ENCODE results near the gene PCDH9. TPM values are rescaled to one million over a fixed set of nuclear protein-coding genes. Genes with fewer than 3 reads are reported as not detected.

The PCDH9 gene
- total and polyA plus RNA-seq, 10 of the 15 experiments (the other 5 are each of a cell fraction or from before 2014, with no cell fraction given): 0.02 to 2.3 (median 0.05) TPM; not detected in 1

DNA sequence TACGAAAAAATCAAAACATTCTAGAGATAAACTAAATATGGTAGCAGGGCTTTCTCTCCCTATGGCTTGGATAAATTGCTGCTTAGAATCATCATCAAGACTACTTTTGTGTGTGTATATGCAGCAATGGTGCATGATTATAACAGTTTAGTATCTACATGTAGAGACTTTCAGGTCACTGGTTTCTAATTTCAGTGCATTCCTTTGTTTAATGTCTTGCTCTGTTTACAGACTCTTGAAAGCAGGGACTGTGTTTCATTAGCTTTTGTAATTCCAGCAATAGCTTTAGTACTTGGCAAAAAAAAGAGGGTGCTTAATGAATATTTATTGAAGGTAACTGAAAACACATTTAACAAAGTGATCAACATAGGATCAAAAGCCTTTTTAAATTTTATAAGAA, 420.7 kb downstream of the PCDH9 start (continued):
- TF ChIP-seq, protein P1, sequence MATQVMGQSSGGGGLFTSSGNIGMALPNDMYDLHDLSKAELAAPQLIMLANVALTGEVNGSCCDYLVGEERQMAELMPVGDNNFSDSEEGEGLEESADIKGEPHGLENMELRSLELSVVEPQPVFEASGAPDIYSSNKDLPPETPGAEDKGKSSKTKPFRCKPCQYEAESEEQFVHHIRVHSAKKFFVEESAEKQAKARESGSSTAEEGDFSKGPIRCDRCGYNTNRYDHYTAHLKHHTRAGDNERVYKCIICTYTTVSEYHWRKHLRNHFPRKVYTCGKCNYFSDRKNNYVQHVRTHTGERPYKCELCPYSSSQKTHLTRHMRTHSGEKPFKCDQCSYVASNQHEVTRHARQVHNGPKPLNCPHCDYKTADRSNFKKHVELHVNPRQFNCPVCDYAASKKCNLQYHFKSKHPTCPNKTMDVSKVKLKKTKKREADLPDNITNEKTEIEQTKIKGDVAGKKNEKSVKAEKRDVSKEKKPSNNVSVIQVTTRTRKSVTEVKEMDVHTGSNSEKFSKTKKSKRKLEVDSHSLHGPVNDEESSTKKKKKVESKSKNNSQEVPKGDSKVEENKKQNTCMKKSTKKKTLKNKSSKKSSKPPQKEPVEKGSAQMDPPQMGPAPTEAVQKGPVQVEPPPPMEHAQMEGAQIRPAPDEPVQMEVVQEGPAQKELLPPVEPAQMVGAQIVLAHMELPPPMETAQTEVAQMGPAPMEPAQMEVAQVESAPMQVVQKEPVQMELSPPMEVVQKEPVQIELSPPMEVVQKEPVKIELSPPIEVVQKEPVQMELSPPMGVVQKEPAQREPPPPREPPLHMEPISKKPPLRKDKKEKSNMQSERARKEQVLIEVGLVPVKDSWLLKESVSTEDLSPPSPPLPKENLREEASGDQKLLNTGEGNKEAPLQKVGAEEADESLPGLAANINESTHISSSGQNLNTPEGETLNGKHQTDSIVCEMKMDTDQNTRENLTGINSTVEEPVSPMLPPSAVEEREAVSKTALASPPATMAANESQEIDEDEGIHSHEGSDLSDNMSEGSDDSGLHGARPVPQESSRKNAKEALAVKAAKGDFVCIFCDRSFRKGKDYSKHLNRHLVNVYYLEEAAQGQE (IDR thresholded peaks at IDR 0.05; ENCODE audit: low read depth, low read length): no peak

DNA sequence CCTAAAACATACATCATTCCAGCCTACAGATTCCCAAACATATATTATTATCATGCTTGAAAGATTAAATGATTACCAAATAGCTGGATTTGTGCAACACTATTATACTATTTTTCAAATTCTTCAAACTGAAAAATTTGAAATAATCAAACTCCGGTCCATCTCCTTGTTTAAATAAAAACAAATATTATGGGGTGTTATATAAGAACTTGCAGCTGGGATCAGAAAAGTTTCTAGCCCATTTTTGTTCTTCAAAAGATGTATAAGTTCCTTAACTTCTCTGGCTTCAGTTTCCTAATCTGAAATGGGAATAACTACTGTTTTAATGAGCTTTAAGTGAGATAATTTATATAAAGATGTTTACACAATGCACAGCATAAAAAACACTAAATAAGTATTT, 422.9 kb downstream of the PCDH9 start:
- Histone ChIP-seq H3K4me1 (ENCODE audit: control insufficient read depth, insufficient read depth, low read length) (no peaks in the 10 kb centered on the region), H3K9me3 (replicated peaks; ENCODE audit: control insufficient read depth, insufficient read depth, low read length) (no peaks in the 10 kb centered on the region), H3K27ac (ENCODE audit: control insufficient read depth, insufficient read depth) (no peak overlapping the region), H3K4me2 (ENCODE audit: control insufficient read depth, insufficient read depth) (no peak overlapping the region), H3K4me3 (no peak overlapping the region), H3K27me3 (replicated peaks in 1 of 2; ENCODE audit: control insufficient read depth in 2 of 2, insufficient read depth in 2 of 2, low read length in 1 of 2) (no peaks in the 10 kb centered on the region), H2AFZ (ENCODE audit: control insufficient read depth, low read depth, low read length) (no peak overlapping the region), H3K36me3 (ENCODE audit: control insufficient read depth in 2 of 2, insufficient read depth in 2 of 2, low read length in 1 of 2) (no peaks in the 10 kb centered on the region), H4K20me1 (ENCODE audit: control insufficient read depth, insufficient read depth) (no peaks in the 10 kb centered on the region), H3K79me2 (ENCODE audit: control insufficient read depth, insufficient read depth, low read length) (no peaks in the 10 kb centered on the region), H3K9ac (ENCODE audit: control insufficient read depth, insufficient read depth, low read length) (no peak overlapping the region)
- SMC1A ChIA-PET (ENCODE audit: uncharacterized antibody, unreplicated experiment): no interaction called here
- WGBS (ENCODE audit: insufficient coverage, insufficient replicate concordance, low lambda C conversion rate, missing lambda C conversion rate): 0% methylated on average over 1 of the region's 1 CpG
- POLR2A ChIA-PET: no interaction called here
- no peak for DNase-seq (ENCODE audit: low read depth, low spot score)
- in situ Hi-C loops (cut with MboI): no loop called here
- intact Hi-C loops (cut with micrococcal nuclease; ENCODE audit: unreplicated experiment): no loop called here
- no peak for FAIRE-seq
- RAD21 ChIA-PET (ENCODE audit: unreplicated experiment): no interaction called here
- CTCF ChIA-PET: no interaction called here
- no peak for ATAC-seq
- BruUV-seq (replicated peaks): no TSS peak
- TF ChIP-seq, protein P2, sequence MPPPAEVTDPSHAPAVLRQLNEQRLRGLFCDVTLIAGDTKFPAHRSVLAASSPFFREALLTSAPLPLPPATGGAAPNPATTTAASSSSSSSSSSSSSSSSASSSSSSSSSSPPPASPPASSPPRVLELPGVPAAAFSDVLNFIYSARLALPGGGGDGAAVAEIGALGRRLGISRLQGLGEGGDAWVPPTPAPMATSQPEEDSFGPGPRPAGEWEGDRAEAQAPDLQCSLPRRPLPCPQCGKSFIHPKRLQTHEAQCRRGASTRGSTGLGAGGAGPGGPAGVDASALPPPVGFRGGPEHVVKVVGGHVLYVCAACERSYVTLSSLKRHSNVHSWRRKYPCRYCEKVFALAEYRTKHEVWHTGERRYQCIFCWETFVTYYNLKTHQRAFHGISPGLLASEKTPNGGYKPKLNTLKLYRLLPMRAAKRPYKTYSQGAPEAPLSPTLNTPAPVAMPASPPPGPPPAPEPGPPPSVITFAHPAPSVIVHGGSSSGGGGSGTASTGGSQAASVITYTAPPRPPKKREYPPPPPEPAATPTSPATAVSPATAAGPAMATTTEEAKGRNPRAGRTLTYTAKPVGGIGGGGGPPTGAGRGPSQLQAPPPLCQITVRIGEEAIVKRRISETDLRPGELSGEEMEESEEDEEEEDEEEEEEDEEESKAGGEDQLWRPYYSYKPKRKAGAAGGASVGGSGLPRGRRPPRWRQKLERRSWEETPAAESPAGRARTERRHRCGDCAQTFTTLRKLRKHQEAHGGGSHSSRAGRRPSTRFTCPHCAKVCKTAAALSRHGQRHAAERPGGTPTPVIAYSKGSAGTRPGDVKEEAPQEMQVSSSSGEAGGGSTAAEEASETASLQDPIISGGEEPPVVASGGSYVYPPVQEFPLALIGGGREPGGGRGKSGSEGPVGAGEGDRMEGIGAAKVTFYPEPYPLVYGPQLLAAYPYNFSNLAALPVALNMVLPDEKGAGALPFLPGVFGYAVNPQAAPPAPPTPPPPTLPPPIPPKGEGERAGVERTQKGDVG (CRISPR knock-in tag; IDR thresholded peaks at IDR 0.05): no peak
- TF ChIP-seq, protein P3, sequence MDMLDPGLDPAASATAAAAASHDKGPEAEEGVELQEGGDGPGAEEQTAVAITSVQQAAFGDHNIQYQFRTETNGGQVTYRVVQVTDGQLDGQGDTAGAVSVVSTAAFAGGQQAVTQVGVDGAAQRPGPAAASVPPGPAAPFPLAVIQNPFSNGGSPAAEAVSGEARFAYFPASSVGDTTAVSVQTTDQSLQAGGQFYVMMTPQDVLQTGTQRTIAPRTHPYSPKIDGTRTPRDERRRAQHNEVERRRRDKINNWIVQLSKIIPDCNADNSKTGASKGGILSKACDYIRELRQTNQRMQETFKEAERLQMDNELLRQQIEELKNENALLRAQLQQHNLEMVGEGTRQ (IDR thresholded peaks at IDR 0.05; ENCODE audit: borderline replicate concordance, low read depth, low read length): no peak
- TF ChIP-seq, protein P4, sequence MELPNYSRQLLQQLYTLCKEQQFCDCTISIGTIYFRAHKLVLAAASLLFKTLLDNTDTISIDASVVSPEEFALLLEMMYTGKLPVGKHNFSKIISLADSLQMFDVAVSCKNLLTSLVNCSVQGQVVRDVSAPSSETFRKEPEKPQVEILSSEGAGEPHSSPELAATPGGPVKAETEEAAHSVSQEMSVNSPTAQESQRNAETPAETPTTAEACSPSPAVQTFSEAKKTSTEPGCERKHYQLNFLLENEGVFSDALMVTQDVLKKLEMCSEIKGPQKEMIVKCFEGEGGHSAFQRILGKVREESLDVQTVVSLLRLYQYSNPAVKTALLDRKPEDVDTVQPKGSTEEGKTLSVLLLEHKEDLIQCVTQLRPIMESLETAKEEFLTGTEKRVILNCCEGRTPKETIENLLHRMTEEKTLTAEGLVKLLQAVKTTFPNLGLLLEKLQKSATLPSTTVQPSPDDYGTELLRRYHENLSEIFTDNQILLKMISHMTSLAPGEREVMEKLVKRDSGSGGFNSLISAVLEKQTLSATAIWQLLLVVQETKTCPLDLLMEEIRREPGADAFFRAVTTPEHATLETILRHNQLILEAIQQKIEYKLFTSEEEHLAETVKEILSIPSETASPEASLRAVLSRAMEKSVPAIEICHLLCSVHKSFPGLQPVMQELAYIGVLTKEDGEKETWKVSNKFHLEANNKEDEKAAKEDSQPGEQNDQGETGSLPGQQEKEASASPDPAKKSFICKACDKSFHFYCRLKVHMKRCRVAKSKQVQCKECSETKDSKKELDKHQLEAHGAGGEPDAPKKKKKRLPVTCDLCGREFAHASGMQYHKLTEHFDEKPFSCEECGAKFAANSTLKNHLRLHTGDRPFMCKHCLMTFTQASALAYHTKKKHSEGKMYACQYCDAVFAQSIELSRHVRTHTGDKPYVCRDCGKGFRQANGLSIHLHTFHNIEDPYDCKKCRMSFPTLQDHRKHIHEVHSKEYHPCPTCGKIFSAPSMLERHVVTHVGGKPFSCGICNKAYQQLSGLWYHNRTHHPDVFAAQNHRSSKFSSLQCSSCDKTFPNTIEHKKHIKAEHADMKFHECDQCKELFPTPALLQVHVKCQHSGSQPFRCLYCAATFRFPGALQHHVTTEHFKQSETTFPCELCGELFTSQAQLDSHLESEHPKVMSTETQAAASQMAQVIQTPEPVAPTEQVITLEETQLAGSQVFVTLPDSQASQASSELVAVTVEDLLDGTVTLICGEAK (IDR thresholded peaks at IDR 0.05; ENCODE audit: borderline replicate concordance): no peak
- no peak for TF ChIP-seq KLF5 (IDR thresholded peaks at IDR 0.05; ENCODE audit: partially characterized antibody)
- TF ChIP-seq, protein P5, sequence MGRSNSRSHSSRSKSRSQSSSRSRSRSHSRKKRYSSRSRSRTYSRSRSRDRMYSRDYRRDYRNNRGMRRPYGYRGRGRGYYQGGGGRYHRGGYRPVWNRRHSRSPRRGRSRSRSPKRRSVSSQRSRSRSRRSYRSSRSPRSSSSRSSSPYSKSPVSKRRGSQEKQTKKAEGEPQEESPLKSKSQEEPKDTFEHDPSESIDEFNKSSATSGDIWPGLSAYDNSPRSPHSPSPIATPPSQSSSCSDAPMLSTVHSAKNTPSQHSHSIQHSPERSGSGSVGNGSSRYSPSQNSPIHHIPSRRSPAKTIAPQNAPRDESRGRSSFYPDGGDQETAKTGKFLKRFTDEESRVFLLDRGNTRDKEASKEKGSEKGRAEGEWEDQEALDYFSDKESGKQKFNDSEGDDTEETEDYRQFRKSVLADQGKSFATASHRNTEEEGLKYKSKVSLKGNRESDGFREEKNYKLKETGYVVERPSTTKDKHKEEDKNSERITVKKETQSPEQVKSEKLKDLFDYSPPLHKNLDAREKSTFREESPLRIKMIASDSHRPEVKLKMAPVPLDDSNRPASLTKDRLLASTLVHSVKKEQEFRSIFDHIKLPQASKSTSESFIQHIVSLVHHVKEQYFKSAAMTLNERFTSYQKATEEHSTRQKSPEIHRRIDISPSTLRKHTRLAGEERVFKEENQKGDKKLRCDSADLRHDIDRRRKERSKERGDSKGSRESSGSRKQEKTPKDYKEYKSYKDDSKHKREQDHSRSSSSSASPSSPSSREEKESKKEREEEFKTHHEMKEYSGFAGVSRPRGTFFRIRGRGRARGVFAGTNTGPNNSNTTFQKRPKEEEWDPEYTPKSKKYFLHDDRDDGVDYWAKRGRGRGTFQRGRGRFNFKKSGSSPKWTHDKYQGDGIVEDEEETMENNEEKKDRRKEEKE (IDR thresholded peaks at IDR 0.05): no peak
